Measurements from ENCODE around the gene FLNB.

The FLNB gene

DNA sequence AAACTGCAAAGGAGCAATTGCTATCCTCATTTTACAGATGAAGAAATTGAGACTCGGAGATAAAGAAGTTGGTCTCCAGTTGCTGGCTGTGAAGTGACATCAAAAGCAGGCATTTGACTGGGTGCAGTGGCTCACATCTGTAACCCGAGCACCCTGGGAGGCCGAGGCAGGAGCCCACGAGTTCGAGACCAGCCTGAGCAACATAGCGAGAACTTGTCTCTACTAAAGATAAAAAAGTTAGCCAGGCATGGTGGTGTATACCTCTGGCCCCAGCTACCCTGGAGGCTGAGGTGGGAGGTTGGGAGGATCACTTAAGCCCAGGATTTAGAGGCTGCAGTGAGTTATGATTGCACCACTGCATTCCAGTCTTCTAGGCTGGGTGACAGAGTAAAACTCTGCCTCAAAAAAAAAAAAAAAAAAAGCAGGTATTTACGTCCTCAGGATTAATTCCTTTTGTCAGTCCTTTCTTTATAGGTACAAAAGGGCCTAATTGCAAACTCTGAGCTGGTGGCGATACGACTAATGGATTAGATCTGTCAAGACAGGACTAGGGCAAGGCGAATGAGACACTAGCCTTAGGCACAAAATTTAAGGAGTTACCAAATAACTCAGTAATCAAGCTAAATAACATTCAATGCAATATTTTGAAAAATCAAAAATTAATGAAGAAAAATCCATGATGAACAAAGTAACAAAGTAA lies 208.4 kb downstream of the FLNB start:
- TF ChIP-seq, protein P1, sequence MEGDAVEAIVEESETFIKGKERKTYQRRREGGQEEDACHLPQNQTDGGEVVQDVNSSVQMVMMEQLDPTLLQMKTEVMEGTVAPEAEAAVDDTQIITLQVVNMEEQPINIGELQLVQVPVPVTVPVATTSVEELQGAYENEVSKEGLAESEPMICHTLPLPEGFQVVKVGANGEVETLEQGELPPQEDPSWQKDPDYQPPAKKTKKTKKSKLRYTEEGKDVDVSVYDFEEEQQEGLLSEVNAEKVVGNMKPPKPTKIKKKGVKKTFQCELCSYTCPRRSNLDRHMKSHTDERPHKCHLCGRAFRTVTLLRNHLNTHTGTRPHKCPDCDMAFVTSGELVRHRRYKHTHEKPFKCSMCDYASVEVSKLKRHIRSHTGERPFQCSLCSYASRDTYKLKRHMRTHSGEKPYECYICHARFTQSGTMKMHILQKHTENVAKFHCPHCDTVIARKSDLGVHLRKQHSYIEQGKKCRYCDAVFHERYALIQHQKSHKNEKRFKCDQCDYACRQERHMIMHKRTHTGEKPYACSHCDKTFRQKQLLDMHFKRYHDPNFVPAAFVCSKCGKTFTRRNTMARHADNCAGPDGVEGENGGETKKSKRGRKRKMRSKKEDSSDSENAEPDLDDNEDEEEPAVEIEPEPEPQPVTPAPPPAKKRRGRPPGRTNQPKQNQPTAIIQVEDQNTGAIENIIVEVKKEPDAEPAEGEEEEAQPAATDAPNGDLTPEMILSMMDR (IDR thresholded peaks at IDR 0.05; ENCODE audit: low read depth, low read length), result no peak
- DNase-seq (ENCODE audit: low read depth, low spot score), result no peak
- H3K4me3 ChIP-seq (ENCODE audit: low read depth, low read length), result no peak overlapping the region
- in situ Hi-C loops (cut with HindIII; ENCODE audit: low sequenced_read_pairs), result no loop called here

DNA sequence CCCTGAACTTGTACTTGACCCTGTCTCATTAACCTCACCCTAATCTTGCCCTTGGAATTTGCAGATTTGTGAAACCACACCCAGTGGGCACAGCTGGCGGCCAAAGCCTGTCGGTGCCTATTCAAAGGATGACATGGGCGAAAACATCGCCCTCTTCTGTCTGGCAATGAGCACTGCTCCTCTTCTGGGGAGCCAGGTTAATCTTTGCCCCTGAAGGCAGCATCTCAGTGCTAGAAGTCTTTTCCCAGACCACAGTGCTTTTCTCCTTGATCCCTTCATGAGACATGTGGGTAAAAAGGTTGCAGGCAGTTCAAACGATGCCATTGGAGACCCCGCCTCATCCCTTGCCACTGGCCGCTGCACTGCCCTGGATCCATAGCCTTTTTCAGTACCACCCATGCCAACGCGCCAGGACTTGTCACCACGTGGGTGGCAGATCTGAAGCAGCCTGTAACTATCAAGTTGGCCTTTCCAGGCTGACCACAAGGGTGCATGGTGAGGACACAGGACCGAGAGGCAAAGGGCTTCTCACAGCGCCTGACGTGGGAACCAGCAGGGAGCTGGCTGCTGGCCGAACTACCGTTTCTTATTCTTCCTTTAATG lies 209.1 kb downstream of the FLNB start:
- no peak overlapping the region for H3K4me3 ChIP-seq (ENCODE audit: low read depth, low read length)
- TF ChIP-seq, protein P1 (IDR thresholded peaks at IDR 0.05; ENCODE audit: low read depth, low read length), result peak; percentile 84
- peak; percentile 86 for DNase-seq (ENCODE audit: low read depth, low spot score)
- in situ Hi-C loops (cut with HindIII; ENCODE audit: low sequenced_read_pairs), result no loop called here

DNA sequence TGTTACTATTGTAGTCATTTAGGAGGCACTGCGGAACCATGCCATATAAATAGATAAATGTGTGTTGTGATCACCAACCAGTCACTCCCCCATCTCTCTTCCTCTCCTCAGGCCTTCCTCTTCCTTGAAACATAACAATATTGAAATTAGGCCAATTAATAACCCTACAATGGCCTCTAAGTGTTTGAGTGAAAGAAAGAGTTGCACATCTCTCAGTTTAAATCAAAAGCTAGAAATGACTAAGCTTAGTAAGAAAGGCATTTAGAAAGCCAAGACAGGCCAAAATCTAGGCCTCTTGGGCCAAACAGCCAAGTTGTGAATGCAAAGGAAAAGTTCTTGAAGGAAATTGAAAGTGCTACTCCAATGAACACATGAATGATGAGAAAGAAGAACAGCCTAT lies 210.7 kb downstream of the FLNB start:
- TF ChIP-seq, protein P1 (IDR thresholded peaks at IDR 0.05; ENCODE audit: low read depth, low read length), result no peak
- DNase-seq (ENCODE audit: low read depth, low spot score), result no peak
- no peak overlapping the region for H3K4me3 ChIP-seq (ENCODE audit: low read depth, low read length)
- in situ Hi-C loops (cut with HindIII; ENCODE audit: low sequenced_read_pairs), result no loop called here

All from astrocyte of the spinal cord (primary cell).